NCI-H2171 (cell line): Measurements from ENCODE around the gene CSNK1D.
"Not testable (repeated sequence)": the region's sequence is repeated elsewhere in the genome, so short reads cannot be mapped to it uniquely, and the experiment has no call there.

Source experiments
- DNase-seq: peaks from one replicate; lab custom pipeline; 2025; lab: John Stamatoyannopoulos, UW

Gene CSNK1D

GRCh38 chr17:82215095-82215971, 58.2 kb downstream of the CSNK1D start:
- no peak for DNase-seq

- DNase-seq = no peak
Observed at GRCh38 chr17:82214012-82214628, 59.4 kb downstream of the CSNK1D start.

- peak; percentile 72 for DNase-seq
Observed at GRCh38 chr17:82213251-82214011, 60.1 kb downstream of the CSNK1D start.

GRCh38 chr17:82212331-82213250, 60.9 kb downstream of the CSNK1D start, which contains the start of gene CCDC57:
CCDC57 (minus strand) TSS chr17:82212842; CDS start chr17:82201944, 10,898 bp downstream.
- peak; percentile 73 for DNase-seq

GRCh38 chr17:82210655-82211054, 62.8 kb downstream of the CSNK1D start:
- not testable (repeated sequence) for DNase-seq

- peak; percentile 71 for DNase-seq
Observed at GRCh38 chr17:82205720-82206508, 67.6 kb downstream of the CSNK1D start.

GRCh38 chr17:82204831-82205719, 68.4 kb downstream of the CSNK1D start:
- DNase-seq = peak; percentile 49

GRCh38 chr17:82203920-82204319, 69.6 kb downstream of the CSNK1D start:
- DNase-seq = no peak

- no peak for DNase-seq
Observed at GRCh38 chr17:82202981-82203380, 70.5 kb downstream of the CSNK1D start.

GRCh38 chr17:82201498-82201910, 72.0 kb downstream of the CSNK1D start:
- DNase-seq = no peak

GRCh38 chr17:82200743-82201497, 72.6 kb downstream of the CSNK1D start:
- DNase-seq = no peak

GRCh38 chr17:82200135-82200534, 73.4 kb downstream of the CSNK1D start:
- no peak for DNase-seq

GRCh38 chr17:82199496-82199895, 74.0 kb downstream of the CSNK1D start:
- no peak for DNase-seq

GRCh38 chr17:82198092-82198491, 75.4 kb downstream of the CSNK1D start:
- DNase-seq = no peak

- no peak for DNase-seq
Observed at GRCh38 chr17:82195675-82196672, 77.5 kb downstream of the CSNK1D start.

GRCh38 chr17:82194765-82195164, 78.7 kb downstream of the CSNK1D start:
- no peak for DNase-seq

GRCh38 chr17:82193520-82194220, 79.8 kb downstream of the CSNK1D start:
- DNase-seq = no peak
